ENCODE measurements around the gene PDPK1. TPM values are rescaled to one million over a fixed set of nuclear protein-coding genes. Genes with fewer than 3 reads are reported as not detected.
"Not testable (repeated sequence)": the region's sequence is repeated elsewhere in the genome, so short reads cannot be mapped to it uniquely, and the experiment has no call there.

Gene PDPK1
- total RNA-seq, 4 donors from 2014 or later: 28.6 to 41.7 (median 32.4) TPM

- peak in 1 of 2 donors; percentile 13 for TF ChIP-seq EP300 (IDR thresholded peaks at IDR 0.05)
- TF ChIP-seq CTCF (IDR thresholded peaks at IDR 0.05): no peak
- no peak for TF ChIP-seq POLR2A (IDR thresholded peaks at IDR 0.05)
- DNase-seq (ENCODE audit: low spot score in 2 of 2): no peak
- 47 to 55% methylated on average over 9 of the region's 9 CpGs for WGBS, 2 donors
Observed at GRCh38 chr16:2535625-2536013, 2.2 kb upstream of the PDPK1 start.

DNA sequence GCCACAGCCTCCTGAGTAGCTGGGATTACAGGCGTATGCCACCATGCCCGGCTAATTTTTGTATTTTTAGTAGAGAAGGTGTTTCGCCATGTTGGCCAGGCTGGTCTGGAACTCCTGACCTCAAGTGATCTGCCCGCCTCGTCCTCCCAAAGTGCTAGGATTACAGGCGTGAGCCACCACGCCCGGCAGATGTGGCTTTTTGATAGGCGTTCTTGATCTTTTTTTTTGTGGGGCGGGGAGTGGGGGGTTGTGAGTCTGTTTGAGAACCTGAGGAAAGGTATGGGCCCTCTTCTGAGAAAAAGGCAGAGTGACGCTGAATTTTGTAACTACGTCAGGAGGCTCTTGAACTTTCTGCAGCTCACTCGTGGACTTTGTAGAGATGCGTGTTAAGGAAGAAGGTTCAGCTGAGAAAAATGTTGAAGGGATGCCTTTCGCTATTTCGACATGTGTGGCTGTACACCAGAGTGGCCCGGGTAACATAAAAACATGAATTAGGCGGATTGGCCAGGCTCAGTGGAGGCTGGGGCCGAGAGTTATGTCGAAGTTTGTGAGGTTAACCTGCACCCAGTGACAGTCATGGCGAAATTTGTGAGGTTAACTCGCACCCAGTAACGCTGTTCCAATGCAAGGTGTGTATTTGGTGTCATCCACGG lies 1.5 kb downstream of the PDPK1 start:
- H3K36me3 ChIP-seq; H3K9me3 ChIP-seq; H3K27me3 ChIP-seq; DNase-seq (ENCODE audit: low spot score in 2 of 2); H3K27ac ChIP-seq: not testable (repeated sequence)
- 85 to 87% methylated on average over 24 of the region's 24 CpGs for WGBS, 2 donors
- H3K4me1 ChIP-seq: peaks cover 0 to 55% (median 38%) of the 10 kb centered on the region in 4 donors
- H3K4me3 ChIP-seq: peak overlapping the region in 2 of 4 donors; percentile 41 to 61

More at GRCh38 chr16:2535625-2536013, 2.2 kb upstream of the PDPK1 start:
- no peaks in the 10 kb centered on the region for H3K9me3 ChIP-seq
- no peak overlapping the region for H3K4me3 ChIP-seq
- no peaks in the 10 kb centered on the region for H3K36me3 ChIP-seq
- H3K27me3 ChIP-seq: no peaks in the 10 kb centered on the region
- peak overlapping the region in 3 of 4 donors; percentile 50 to 89 (median 88) for H3K27ac ChIP-seq
- peaks cover 0 to 51% (median 39%) of the 10 kb centered on the region in 4 donors for H3K4me1 ChIP-seq

- H3K27me3 ChIP-seq; H3K27ac ChIP-seq; H3K9me3 ChIP-seq; H3K4me3 ChIP-seq; DNase-seq (ENCODE audit: low spot score in 2 of 2); H3K36me3 ChIP-seq: not testable (repeated sequence)
- TF ChIP-seq CTCF (IDR thresholded peaks at IDR 0.05): peak in 3 of 5 experiments; percentile 27 to 33 (median 30)
- H3K4me1 ChIP-seq: peaks cover 0 to 55% (median 38%) of the 10 kb centered on the region in 4 donors
- 46 to 61% methylated on average over 10 to 14 of the region's 14 CpGs for WGBS, 2 donors
Observed at GRCh38 chr16:2539845-2540458, 2.1 kb downstream of the PDPK1 start.

GRCh38 chr16:2540912-2541311 lies 3.1 kb downstream of the PDPK1 start:
- peaks cover 0 to 56% (median 35%) of the 10 kb centered on the region in 4 donors for H3K4me1 ChIP-seq
- 54 to 58% methylated on average over 3 to 4 of the region's 4 CpGs for WGBS, 2 donors
- not testable (repeated sequence) for H3K4me3 ChIP-seq; H3K9me3 ChIP-seq; DNase-seq (ENCODE audit: low spot score in 2 of 2); H3K27me3 ChIP-seq; H3K27ac ChIP-seq; H3K36me3 ChIP-seq

GRCh38 chr16:2541409-2541808 lies 3.6 kb downstream of the PDPK1 start:
- H3K4me1 ChIP-seq: peaks cover 0 to 55% (median 30%) of the 10 kb centered on the region in 4 donors
- H3K4me3 ChIP-seq; H3K9me3 ChIP-seq; H3K27ac ChIP-seq; H3K36me3 ChIP-seq; DNase-seq (ENCODE audit: low spot score in 2 of 2); H3K27me3 ChIP-seq: not testable (repeated sequence)
- WGBS, 2 donors: 54 to 59% methylated on average over 4 of the region's 6 CpGs

DNA sequence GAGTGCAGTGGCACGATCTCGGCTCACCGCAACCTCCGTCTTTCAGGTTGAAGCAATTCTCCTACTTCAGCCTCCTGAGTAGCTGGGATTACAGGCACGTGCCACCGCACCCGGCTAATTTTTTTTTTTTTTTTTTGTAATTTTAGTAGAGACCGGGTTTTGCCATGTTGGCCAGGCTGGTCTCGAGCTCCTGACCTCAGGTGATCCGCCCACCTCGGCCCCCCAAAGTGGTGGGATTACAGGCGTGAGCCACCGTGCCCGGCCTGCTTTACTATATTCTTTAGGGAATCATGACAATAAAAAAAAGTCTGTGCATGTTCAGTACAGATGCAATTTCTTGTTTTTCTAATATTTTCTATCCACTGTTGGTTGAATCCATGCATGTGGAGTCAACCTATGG lies 6.0 kb downstream of the PDPK1 start:
- peaks cover 0 to 46% (median 21%) of the 10 kb centered on the region in 4 donors for H3K4me1 ChIP-seq
- WGBS, 2 donors: 87 to 89% methylated on average over 14 of the region's 14 CpGs
- not testable (repeated sequence) for H3K27me3 ChIP-seq; DNase-seq (ENCODE audit: low spot score in 2 of 2); H3K4me3 ChIP-seq; H3K9me3 ChIP-seq; H3K36me3 ChIP-seq; H3K27ac ChIP-seq

GRCh38 chr16:2550283-2550878 lies 12.6 kb downstream of the PDPK1 start:
- not testable (repeated sequence) for H3K27ac ChIP-seq

DNA sequence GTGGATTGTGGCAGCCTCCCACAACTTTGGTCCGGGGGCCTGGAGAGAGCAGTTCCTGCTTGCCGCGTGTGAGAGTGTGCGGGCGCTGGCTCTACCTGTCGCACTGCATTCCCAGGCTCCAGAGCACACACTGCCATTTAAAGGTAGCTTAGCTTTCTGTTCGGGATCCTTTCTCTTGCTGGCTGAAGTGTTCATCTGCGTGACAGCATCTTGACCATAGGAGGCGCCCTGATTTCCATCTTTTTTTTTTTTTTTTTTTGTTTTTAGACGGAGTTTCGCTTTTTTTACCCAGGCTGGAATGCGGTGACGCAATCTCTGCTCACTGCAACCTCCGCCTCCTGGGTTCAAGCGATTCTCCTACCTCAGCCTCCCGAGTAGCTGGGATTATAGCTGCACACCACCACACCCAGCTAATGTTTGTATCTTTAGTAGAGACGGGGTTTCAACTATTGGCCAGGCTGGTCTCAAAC lies 13.6 kb downstream of the PDPK1 start:
- DNase-seq (ENCODE audit: low spot score in 2 of 2); H3K4me3 ChIP-seq; H3K27me3 ChIP-seq; H3K27ac ChIP-seq; H3K36me3 ChIP-seq; H3K9me3 ChIP-seq; H3K4me1 ChIP-seq: not testable (repeated sequence)
- 61 to 67% methylated on average over 12 to 17 of the region's 17 CpGs for WGBS, 2 donors

More at GRCh38 chr16:2550283-2550878, 12.6 kb downstream of the PDPK1 start:
- DNase-seq (ENCODE audit: low spot score in 2 of 2); H3K36me3 ChIP-seq; H3K4me3 ChIP-seq; H3K27me3 ChIP-seq; H3K9me3 ChIP-seq: not testable (repeated sequence)
- WGBS, 2 donors: 67% methylated on average over 1 of the region's 14 CpGs
- H3K4me1 ChIP-seq: peaks cover 0 to 17% (median 0%) of the 10 kb centered on the region in 4 donors

DNA sequence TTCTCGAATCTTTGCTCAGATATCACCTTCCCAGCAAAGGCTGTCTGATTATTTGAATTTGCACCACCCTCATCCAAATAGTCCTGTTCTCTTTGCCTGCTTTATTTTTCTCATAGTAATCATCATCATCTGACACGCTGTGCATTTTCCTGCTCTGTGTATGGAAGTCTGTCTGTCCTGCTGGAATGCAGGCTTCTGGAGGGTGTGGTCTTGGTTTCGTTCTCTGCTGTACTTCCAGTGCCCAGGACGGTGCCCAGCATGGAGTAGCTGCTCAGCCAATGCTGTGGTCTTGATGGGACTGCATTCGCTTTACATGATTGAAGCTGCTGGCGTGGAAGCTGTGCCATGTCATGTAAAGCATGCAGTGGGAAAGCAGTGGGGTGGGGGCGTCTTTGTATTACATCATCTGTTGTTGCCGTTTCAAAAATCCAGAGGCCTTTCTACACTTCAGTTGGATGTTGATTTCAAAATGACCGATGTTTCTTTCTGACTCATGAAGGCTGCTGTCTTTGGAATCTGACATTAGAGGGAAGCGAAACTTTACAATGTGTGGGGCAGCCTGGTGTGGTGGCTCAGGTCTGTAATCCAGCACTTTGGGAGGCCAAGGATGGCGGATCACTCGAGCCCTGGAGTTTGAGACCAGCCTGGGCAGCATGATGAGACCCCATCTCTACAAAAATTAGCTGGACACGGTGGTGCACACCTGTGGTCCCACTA lies 17.0 kb downstream of the PDPK1 start:
- not testable (repeated sequence) for H3K36me3 ChIP-seq; H3K27me3 ChIP-seq; H3K27ac ChIP-seq; H3K4me1 ChIP-seq; H3K4me3 ChIP-seq; H3K9me3 ChIP-seq; DNase-seq (ENCODE audit: low spot score in 2 of 2)
- no CpG with 5 or more reads among the region's 13 CpGs for WGBS, 2 donors

GRCh38 chr16:2557150-2557549 lies 19.3 kb downstream of the PDPK1 start:
- WGBS, 2 donors: no CpG with 5 or more reads among the region's 15 CpGs
- not testable (repeated sequence) for DNase-seq (ENCODE audit: low spot score in 2 of 2); H3K27me3 ChIP-seq; H3K27ac ChIP-seq; H3K4me3 ChIP-seq; H3K4me1 ChIP-seq; H3K36me3 ChIP-seq; H3K9me3 ChIP-seq

Measured in tibial nerve (tissue), 4 donors.